Left ventricle myocardium inferior (tissue), 1 donor: ENCODE measurements around the gene SNAPC4. TPM values are rescaled to one million over a fixed set of nuclear protein-coding genes. Genes with fewer than 3 reads are reported as not detected.

ENCODE experiments used
- DNase-seq: peaks from one replicate; pipeline ENCODE4 v3.0.0-alpha.2; 2020
- H3K27ac ChIP-seq: fragments of 200-600 bp; replicated peaks from 2 replicates; pipeline ENCODE4 v1.8.0; 2021
- H3K27me3 ChIP-seq: fragments of 200-600 bp; 2 replicates; pipeline ENCODE4 v1.8.0; 2021; ENCODE audit warnings: low read depth
- H3K36me3 ChIP-seq: fragments of 200-600 bp; 2 replicates; pipeline ENCODE4 v1.8.0; 2021
- H3K4me1 ChIP-seq: fragments of 200-600 bp; 2 replicates; pipeline ENCODE4 v1.8.0; 2021
- H3K4me3 ChIP-seq: fragments of 200-600 bp; 2 replicates; pipeline ENCODE4 v1.8.0; 2021; ENCODE audit warnings: mild to moderate bottlenecking, moderate library complexity
- H3K9me3 ChIP-seq: fragments of 200-600 bp; replicated peaks from 2 replicates; pipeline ENCODE4 v1.8.0; 2021
- intact Hi-C: fragments of 100-400 bp; cut with micrococcal nuclease; formaldehyde crosslinking; loops from one replicate; pipeline ENCODE4 v1.11.0; 2022
- total RNA-seq: library from RNA; stranded (reverse); fragmentation: NEBNext Ultra II Directional; extraction: Animal tissue kit (Norgen Biotek cat#: 25700); gene quantifications from one replicate; pipeline ENCODE4 v1.2.1, GENCODE V29; 2021
- TF ChIP-seq, protein P1 (sequence below): fragments of 200-600 bp; IDR thresholded peaks from 2 replicates; pipeline ENCODE4 v1.8.0; 2021; ENCODE audit warnings: antibody characterized with exemption, mild to moderate bottlenecking, borderline replicate concordance
- donor health status: DM: no; HTN: yes; CAD: no; lungs with severe emphysema.

The SNAPC4 gene
- total RNA-seq, 1 donor from 2014 or later: 5.2 TPM

DNA sequence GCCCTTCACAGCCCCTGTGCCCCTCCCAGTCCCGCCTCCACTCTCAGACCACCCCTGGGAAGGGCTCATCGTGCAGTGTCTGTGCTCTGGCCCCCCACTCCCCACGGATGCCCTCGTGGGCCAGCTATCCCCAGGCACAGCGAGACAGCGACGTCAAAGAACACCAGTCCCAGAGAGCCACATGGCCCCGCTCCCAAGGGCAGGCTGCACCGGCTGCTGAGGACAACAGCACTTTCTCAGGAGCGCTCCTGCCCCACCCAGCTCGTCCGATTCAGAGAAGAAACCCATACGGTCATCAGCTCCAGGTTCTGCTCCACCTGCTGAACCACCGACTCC, 4.8 kb upstream of the SNAPC4 start:
- H3K4me3 ChIP-seq: no peak overlapping the region
- peaks cover 23% of the 10 kb centered on the region for H3K4me1 ChIP-seq
- no peak overlapping the region for H3K27ac ChIP-seq
- intact Hi-C loops: no loop called here
- H3K9me3 ChIP-seq: no peaks in the 10 kb centered on the region
- H3K36me3 ChIP-seq: peaks cover 49% of the 10 kb centered on the region
- no peaks in the 10 kb centered on the region for H3K27me3 ChIP-seq
- TF ChIP-seq, protein P1, sequence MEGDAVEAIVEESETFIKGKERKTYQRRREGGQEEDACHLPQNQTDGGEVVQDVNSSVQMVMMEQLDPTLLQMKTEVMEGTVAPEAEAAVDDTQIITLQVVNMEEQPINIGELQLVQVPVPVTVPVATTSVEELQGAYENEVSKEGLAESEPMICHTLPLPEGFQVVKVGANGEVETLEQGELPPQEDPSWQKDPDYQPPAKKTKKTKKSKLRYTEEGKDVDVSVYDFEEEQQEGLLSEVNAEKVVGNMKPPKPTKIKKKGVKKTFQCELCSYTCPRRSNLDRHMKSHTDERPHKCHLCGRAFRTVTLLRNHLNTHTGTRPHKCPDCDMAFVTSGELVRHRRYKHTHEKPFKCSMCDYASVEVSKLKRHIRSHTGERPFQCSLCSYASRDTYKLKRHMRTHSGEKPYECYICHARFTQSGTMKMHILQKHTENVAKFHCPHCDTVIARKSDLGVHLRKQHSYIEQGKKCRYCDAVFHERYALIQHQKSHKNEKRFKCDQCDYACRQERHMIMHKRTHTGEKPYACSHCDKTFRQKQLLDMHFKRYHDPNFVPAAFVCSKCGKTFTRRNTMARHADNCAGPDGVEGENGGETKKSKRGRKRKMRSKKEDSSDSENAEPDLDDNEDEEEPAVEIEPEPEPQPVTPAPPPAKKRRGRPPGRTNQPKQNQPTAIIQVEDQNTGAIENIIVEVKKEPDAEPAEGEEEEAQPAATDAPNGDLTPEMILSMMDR: no peak
- DNase-seq: no peak

DNA sequence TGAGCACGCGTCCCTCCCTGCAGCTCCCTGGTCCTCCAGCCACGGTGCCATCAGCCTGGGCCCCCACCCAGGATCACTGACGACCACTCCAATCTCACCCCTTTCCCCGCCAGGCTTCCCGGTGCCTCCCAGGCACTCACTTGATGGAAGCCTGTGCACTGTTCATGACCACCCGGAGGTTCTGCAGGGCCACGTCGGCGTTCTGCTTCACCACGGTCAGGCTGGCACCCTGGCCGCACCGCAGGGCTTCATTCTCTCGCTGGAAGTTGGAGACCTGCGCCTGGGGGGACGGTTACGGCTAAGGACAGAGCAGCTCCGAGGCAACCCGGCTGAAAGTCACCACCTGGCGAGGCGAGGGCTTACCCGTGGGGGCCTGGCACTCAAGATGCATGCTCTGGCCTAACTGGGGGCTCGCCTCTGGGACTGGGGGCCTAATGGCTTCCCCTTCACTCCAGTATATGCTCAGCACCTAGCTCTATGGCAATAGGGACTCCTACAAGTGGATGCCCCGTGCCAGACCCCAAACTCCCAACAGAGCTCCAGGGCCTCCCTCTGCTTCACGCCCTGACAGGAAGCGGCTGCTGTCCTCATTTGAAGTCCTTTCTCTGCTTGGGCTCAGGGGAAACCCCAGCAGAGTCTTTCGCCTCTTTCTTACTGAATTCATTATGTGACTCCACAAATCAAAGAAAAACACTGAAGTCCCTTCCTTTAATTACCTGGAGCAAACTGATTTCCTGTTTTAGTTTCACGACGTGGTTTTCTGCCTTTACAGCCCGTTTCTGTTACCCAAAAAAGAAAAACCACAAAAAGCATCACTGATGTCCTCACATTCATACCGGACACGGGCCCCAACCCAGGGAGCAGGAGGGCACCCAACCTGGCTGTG, 4.2 kb upstream of the SNAPC4 start:
- Histone ChIP-seq H3K9me3 (no peaks in the 10 kb centered on the region), H3K36me3 (peaks cover 49% of the 10 kb centered on the region), H3K27me3 (no peaks in the 10 kb centered on the region), H3K4me3 (no peak overlapping the region), H3K4me1 (peaks cover 23% of the 10 kb centered on the region), H3K27ac (no peak overlapping the region)
- intact Hi-C loops: no loop called here
- DNase-seq: no peak
- TF ChIP-seq, protein P1: no peak

DNA sequence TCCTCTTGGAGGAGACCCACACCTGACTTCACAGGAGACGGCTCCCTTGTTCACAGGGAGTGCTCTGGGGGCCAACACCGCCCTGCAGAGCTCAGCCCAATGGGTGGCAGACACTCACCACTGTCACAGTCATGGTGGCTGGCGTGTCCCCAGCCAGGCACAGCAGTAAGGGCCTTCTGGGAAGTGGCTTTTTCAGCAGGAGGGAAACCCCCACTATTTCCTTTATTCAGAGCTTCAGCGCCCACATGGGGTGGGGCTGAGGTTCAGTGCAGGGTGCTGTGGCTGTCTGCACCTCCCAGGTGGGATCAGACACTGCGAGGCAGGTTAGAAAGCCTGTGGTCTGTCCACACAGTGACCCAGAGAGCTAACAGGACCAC, 3.6 kb upstream of the SNAPC4 start:
- no peak for DNase-seq
- Histone ChIP-seq H3K9me3 (no peaks in the 10 kb centered on the region), H3K4me1 (peaks cover 26% of the 10 kb centered on the region), H3K36me3 (peaks cover 49% of the 10 kb centered on the region), H3K27ac (no peak overlapping the region), H3K27me3 (no peaks in the 10 kb centered on the region), H3K4me3 (no peak overlapping the region)
- intact Hi-C loops: no loop called here
- TF ChIP-seq, protein P1: no peak

DNA sequence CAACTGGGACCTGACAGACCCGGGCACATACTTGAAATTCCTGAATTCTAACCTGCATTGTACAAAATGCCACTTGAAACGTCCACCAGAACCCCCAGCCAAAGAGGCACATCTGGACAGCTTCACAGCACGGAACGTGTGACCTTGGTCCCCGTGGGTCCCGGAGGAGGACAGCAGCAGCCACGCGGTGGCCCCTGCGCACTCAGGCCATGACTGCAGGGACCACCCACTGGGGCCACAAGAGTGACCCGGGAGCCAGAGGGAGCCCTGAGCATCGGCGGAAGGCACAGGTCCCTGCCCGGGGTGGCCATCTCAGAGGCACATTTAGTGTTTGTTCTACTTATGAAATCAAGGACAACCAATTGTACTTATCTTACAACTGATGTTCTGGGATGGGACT, 2.1 kb upstream of the SNAPC4 start:
- DNase-seq: no peak
- Histone ChIP-seq H3K27ac (no peak overlapping the region), H3K4me3 (no peak overlapping the region), H3K27me3 (no peaks in the 10 kb centered on the region), H3K9me3 (no peaks in the 10 kb centered on the region), H3K36me3 (peaks cover 45% of the 10 kb centered on the region), H3K4me1 (peaks cover 30% of the 10 kb centered on the region)
- intact Hi-C loops: no loop called here
- TF ChIP-seq, protein P1: no peak

DNA sequence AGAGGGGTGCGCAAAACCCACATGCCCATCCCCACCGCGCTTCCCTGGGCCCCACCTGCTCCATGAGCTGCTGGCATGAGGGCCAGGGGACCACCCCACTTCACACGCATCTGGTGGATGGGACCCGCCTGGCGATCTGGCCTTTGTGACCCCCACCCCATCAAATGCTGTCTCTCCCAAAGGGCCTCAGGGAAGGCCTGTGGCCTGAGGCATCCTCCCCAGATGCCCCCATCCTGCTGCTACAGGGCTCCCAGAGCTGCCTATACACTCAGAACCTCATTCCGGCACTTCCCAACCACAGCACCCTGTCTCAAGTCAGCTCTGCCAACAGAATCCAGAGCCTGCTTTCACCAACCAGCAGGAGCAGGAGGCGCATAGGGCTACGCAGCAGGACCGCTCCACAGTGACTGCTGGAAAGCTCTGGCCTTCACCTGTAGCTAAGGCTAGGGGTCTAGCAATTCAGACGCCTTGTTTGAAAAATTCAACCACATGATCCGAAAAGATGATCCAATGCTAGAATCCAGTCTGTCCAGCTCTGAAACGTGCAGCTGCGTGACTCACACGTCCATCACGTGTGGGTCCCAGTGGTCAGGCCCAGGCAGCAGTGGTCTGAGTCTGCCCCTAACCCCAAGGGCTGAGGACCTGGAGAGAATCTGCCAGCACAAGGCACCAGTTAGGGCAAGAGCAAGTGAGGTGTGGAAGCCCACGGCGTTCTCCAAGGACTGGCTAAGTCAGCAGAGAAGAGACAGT, 1.4 kb upstream of the SNAPC4 start:
- no peaks in the 10 kb centered on the region for H3K9me3 ChIP-seq
- H3K4me1 ChIP-seq: peaks cover 30% of the 10 kb centered on the region
- no peak for DNase-seq
- H3K27ac ChIP-seq: no peak overlapping the region
- H3K36me3 ChIP-seq: peaks cover 45% of the 10 kb centered on the region
- no peak overlapping the region for H3K4me3 ChIP-seq
- intact Hi-C loops: no loop called here
- TF ChIP-seq, protein P1: no peak
- H3K27me3 ChIP-seq: no peaks in the 10 kb centered on the region
